A673 (cell line): ENCODE data around the gene ARHGEF1. TPM values are rescaled to one million over a fixed set of nuclear protein-coding genes. Genes with fewer than 3 reads are reported as not detected.

Experiments
- BruUV-seq: library from RNA; stranded (reverse); fragments of 400-500 nt; replicated peaks from 2 replicates; lab custom pipeline; 2021; lab: Mats Ljungman, UMichigan
- CTCF ChIA-PET: fragments of 300-600 bp; sonication (Branson Sonifier 250); formaldehyde crosslinking; loops from one replicate; lab custom pipeline; 2022; ENCODE audit warnings: antibody characterized with exemption; lab: Charles Lee
- POLR2A ChIA-PET: fragments of 300-600 bp; sonication (Branson Sonifier 250); formaldehyde crosslinking; loops from one replicate; lab custom pipeline; 2022; ENCODE audit warnings: antibody characterized with exemption; ENCODE audit not compliant: low non-redundant PET; lab: Charles Lee
- DNase-seq: peaks from one replicate; pipeline ENCODE4 v3.0.0-alpha.2; 2015; ENCODE audit warnings: low spot score
- H3K27ac ChIP-seq: fragments of 200-600 bp; sonication (generic); 2 replicates; pipeline ENCODE4 v1.5.1; 2016; ENCODE audit warnings: mixed run types, low read depth, mild to moderate bottlenecking, mixed read lengths, antibody characterized with exemption, low read length; ENCODE audit not compliant: poor library complexity, severe bottlenecking
- H3K27me3 ChIP-seq: fragments of 200-600 bp; sonication (generic); replicated peaks from 2 replicates; pipeline ENCODE4 v1.6.1; 2017; ENCODE audit warnings: mixed run types, low read depth, mild to moderate bottlenecking, mixed read lengths, antibody characterized with exemption, low read length; ENCODE audit not compliant: insufficient read depth, poor library complexity
- H3K36me3 ChIP-seq: fragments of 200-600 bp; sonication (generic); 2 replicates; pipeline ENCODE4 v1.6.1; 2016; ENCODE audit warnings: mixed run types, mild to moderate bottlenecking, mixed read lengths, antibody characterized with exemption, low read length; ENCODE audit not compliant: insufficient read depth, poor library complexity, severe bottlenecking
- H3K4me1 ChIP-seq: fragments of 200-600 bp; sonication (generic); 2 replicates; pipeline ENCODE4 v1.6.1; 2017; ENCODE audit warnings: mixed run types, mild to moderate bottlenecking, mixed read lengths, antibody characterized with exemption, low read length; ENCODE audit not compliant: insufficient read depth, poor library complexity, severe bottlenecking
- H3K4me3 ChIP-seq: fragments of 200-600 bp; sonication (generic); 2 replicates; pipeline ENCODE4 v1.5.1; 2016; ENCODE audit warnings: low read depth, mixed run types, mild to moderate bottlenecking, mixed read lengths, low read length; ENCODE audit not compliant: poor library complexity, severe bottlenecking
- H3K9me3 ChIP-seq: fragments of 200-600 bp; sonication (generic); 2 replicates; pipeline ENCODE4 v1.6.1; 2016; ENCODE audit warnings: mixed run types, low read depth, mild to moderate bottlenecking, mixed read lengths, antibody characterized with exemption, low read length; ENCODE audit not compliant: poor library complexity, severe bottlenecking
- EZH2 ChIP-seq: fragments of 200-600 bp; sonication (generic); IDR thresholded peaks from 2 replicates; pipeline ENCODE4 v1.6.1; 2017; ENCODE audit warnings: borderline replicate concordance, low read depth, mild to moderate bottlenecking, mixed read lengths, antibody characterized with exemption, low read length; ENCODE audit not compliant: poor library complexity, severe bottlenecking
- intact Hi-C: fragments of 100-400 bp; cut with micrococcal nuclease; formaldehyde crosslinking; loops from one replicate; pipeline ENCODE4 v1.10.0; 2022; ENCODE audit not compliant: unreplicated experiment
- total RNA-seq: library from RNA; stranded (reverse); gene quantifications from 2 replicates; pipeline ENCODE4 v1.2.3, GENCODE V29; 2021
- TF ChIP-seq, protein P1 (sequence below): fragments of 300-800, 200-600 bp; sonication (generic); conservative IDR thresholded peaks from 2 replicates; pipeline ENCODE4 v1.5.1; 2017; ENCODE audit warnings: low read depth, mild to moderate bottlenecking, antibody characterized with exemption, low read length, moderate library complexity, mixed read lengths

Gene ARHGEF1
- total RNA-seq, 1 experiment from 2014 or later: 164 TPM

GRCh38 chr19:41935760-41936415, 52.9 kb downstream of the ARHGEF1 start:
- Histone ChIP-seq H3K9me3 (no peaks in the 10 kb centered on the region), H3K4me3 (no peak overlapping the region), H3K36me3 (no peaks in the 10 kb centered on the region), H3K27me3 (no peaks in the 10 kb centered on the region), H3K4me1 (peaks cover 60% of the 10 kb centered on the region), H3K27ac (peak overlapping the region; percentile 34)
- TF ChIP-seq EZH2: no peak
- TF ChIP-seq, protein P1, sequence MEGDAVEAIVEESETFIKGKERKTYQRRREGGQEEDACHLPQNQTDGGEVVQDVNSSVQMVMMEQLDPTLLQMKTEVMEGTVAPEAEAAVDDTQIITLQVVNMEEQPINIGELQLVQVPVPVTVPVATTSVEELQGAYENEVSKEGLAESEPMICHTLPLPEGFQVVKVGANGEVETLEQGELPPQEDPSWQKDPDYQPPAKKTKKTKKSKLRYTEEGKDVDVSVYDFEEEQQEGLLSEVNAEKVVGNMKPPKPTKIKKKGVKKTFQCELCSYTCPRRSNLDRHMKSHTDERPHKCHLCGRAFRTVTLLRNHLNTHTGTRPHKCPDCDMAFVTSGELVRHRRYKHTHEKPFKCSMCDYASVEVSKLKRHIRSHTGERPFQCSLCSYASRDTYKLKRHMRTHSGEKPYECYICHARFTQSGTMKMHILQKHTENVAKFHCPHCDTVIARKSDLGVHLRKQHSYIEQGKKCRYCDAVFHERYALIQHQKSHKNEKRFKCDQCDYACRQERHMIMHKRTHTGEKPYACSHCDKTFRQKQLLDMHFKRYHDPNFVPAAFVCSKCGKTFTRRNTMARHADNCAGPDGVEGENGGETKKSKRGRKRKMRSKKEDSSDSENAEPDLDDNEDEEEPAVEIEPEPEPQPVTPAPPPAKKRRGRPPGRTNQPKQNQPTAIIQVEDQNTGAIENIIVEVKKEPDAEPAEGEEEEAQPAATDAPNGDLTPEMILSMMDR: no peak
- no peak for DNase-seq
- BruUV-seq: no TSS peak
- POLR2A ChIA-PET: no interaction called here
- CTCF ChIA-PET: no interaction called here
- intact Hi-C loops: loop anchor here (1.0 kb wide), 1 partner anchor 15 kb away; no protein-coding TSS in a partner anchor

- no peak for DNase-seq
- ChIA-PET POLR2A (no interaction called here), CTCF (no interaction called here)
- intact Hi-C loops: no loop called here
- BruUV-seq: no TSS peak
- H3K27me3 ChIP-seq: no peaks in the 10 kb centered on the region
- H3K9me3 ChIP-seq: no peaks in the 10 kb centered on the region
- H3K4me3 ChIP-seq: no peak overlapping the region
- H3K4me1 ChIP-seq: peaks cover 54% of the 10 kb centered on the region
- TF ChIP-seq, protein P1: no peak
- no peak for TF ChIP-seq EZH2
- H3K27ac ChIP-seq: peak overlapping the region; percentile 34
- no peaks in the 10 kb centered on the region for H3K36me3 ChIP-seq
Observed at GRCh38 chr19:41936416-41936850, 53.4 kb downstream of the ARHGEF1 start.

- BruUV-seq: no TSS peak
- Histone ChIP-seq H3K4me1 (peaks cover 49% of the 10 kb centered on the region), H3K4me3 (no peak overlapping the region), H3K27ac (peak overlapping the region; percentile 34), H3K36me3 (no peaks in the 10 kb centered on the region), H3K27me3 (no peaks in the 10 kb centered on the region), H3K9me3 (no peaks in the 10 kb centered on the region)
- ChIA-PET CTCF (no interaction called here), POLR2A (no interaction called here)
- intact Hi-C loops: no loop called here
- no peak for DNase-seq
- TF ChIP-seq EZH2: no peak
- TF ChIP-seq, protein P1: no peak
Observed at GRCh38 chr19:41936961-41937360, 54.0 kb downstream of the ARHGEF1 start.
